SK-N-SH (cell line): Measurements from ENCODE around the gene PRSS16.

Experiments
- FOSL2 ChIP-seq: IDR thresholded peaks from 2 replicates; pipeline ENCODE4 v1.4.0; 2012; ENCODE audit warnings: low read depth, mild to moderate bottlenecking, moderate library complexity, borderline replicate concordance
- MXI1 ChIP-seq: IDR thresholded peaks from 2 replicates; pipeline ENCODE4 v1.6.1; 2012; ENCODE audit warnings: mild to moderate bottlenecking, low read depth, low read length, improper control_type of control experiment
- NRF1 ChIP-seq: IDR thresholded peaks from 2 replicates; pipeline ENCODE4 v1.6.1; 2012; ENCODE audit warnings: low read depth, mild to moderate bottlenecking, low read length
- POLR2AphosphoS5 ChIP-seq: IDR thresholded peaks from 2 replicates; pipeline ENCODE4 v1.6.1; 2012; ENCODE audit warnings: low read depth, low read length
- RCOR1 ChIP-seq: fragments of 150-350 bp; IDR thresholded peaks from 2 replicates; pipeline ENCODE4 v1.6.1; 2017; ENCODE audit warnings: antibody characterized with exemption, low read length
- TAF1 ChIP-seq: IDR thresholded peaks from 2 replicates; pipeline ENCODE4 v1.6.1; 2012; ENCODE audit warnings: low read depth, mild to moderate bottlenecking, low read length, moderate library complexity, borderline replicate concordance
- TEAD4 ChIP-seq: IDR thresholded peaks from 2 replicates; pipeline ENCODE4 v1.4.0; 2012; ENCODE audit warnings: mild to moderate bottlenecking, borderline replicate concordance; ENCODE audit not compliant: insufficient read depth
- YY1 ChIP-seq: IDR thresholded peaks from 2 replicates; pipeline ENCODE4 v1.4.0; 2012; ENCODE audit warnings: low read depth, mild to moderate bottlenecking
- TF ChIP-seq, protein P1 (sequence below): fragments of 200-600 bp; sonication (generic); IDR thresholded peaks from 2 replicates; pipeline ENCODE4 v1.6.1; 2017; ENCODE audit warnings: antibody characterized with exemption, mild to moderate bottlenecking, moderate library complexity
- TF ChIP-seq, protein P2 (sequence below): fragments of 150-350 bp; IDR thresholded peaks from 2 replicates; pipeline ENCODE4 v1.6.1; 2017; ENCODE audit warnings: antibody characterized with exemption, low read length, low read depth, borderline replicate concordance
- TF ChIP-seq, protein P3 (sequence below): IDR thresholded peaks from 2 replicates; pipeline ENCODE4 v1.4.0; 2012; ENCODE audit warnings: low read depth, borderline replicate concordance

DNA sequence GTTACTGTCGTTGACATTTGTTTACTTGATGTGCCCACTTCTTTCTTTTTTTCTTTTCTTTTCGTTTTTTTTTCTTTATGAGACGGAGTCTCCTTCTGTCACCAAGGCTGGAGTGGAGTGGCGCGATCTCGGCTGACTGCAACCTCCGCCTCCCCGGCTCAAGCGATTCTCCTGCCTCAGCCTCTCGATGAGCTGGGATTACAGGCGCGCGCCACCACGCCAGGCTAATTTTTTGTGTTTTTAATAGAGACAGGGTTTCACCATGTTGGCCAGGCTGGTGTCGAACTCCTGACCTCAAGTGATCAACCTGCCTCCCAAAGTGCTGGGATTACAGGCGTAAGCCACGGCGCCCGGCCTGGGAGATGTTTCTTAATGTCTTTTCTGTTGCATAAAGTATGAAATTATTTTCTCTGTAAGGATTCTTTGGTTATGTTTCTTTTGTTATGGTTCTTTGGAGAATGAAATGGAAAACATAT is 33.3 kb upstream of the PRSS16 start:
- TF ChIP-seq NRF1 = no peak
- TF ChIP-seq, protein P1, sequence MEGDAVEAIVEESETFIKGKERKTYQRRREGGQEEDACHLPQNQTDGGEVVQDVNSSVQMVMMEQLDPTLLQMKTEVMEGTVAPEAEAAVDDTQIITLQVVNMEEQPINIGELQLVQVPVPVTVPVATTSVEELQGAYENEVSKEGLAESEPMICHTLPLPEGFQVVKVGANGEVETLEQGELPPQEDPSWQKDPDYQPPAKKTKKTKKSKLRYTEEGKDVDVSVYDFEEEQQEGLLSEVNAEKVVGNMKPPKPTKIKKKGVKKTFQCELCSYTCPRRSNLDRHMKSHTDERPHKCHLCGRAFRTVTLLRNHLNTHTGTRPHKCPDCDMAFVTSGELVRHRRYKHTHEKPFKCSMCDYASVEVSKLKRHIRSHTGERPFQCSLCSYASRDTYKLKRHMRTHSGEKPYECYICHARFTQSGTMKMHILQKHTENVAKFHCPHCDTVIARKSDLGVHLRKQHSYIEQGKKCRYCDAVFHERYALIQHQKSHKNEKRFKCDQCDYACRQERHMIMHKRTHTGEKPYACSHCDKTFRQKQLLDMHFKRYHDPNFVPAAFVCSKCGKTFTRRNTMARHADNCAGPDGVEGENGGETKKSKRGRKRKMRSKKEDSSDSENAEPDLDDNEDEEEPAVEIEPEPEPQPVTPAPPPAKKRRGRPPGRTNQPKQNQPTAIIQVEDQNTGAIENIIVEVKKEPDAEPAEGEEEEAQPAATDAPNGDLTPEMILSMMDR = no peak
- no peak for TF ChIP-seq MXI1
- TF ChIP-seq, protein P2, sequence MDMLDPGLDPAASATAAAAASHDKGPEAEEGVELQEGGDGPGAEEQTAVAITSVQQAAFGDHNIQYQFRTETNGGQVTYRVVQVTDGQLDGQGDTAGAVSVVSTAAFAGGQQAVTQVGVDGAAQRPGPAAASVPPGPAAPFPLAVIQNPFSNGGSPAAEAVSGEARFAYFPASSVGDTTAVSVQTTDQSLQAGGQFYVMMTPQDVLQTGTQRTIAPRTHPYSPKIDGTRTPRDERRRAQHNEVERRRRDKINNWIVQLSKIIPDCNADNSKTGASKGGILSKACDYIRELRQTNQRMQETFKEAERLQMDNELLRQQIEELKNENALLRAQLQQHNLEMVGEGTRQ = no peak
- TF ChIP-seq YY1 = no peak
- no peak for TF ChIP-seq FOSL2
- TF ChIP-seq, protein P3, sequence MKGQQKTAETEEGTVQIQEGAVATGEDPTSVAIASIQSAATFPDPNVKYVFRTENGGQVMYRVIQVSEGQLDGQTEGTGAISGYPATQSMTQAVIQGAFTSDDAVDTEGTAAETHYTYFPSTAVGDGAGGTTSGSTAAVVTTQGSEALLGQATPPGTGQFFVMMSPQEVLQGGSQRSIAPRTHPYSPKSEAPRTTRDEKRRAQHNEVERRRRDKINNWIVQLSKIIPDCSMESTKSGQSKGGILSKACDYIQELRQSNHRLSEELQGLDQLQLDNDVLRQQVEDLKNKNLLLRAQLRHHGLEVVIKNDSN = no peak
- TF ChIP-seq TAF1 = no peak
- no peak for TF ChIP-seq POLR2AphosphoS5
- TF ChIP-seq TEAD4 = no peak
- no peak for TF ChIP-seq RCOR1
